GM03348 (cell line): Measurements from ENCODE around the gene ZCWPW1.
"Not testable (repeated sequence)": the region's sequence is repeated elsewhere in the genome, so short reads cannot be mapped to it uniquely, and the experiment has no call there.

Experiments
- DNase-seq: peaks from one replicate; pipeline ENCODE4 v3.0.0; 2012; ENCODE audit warnings: low spot score

The ZCWPW1 gene

DNA sequence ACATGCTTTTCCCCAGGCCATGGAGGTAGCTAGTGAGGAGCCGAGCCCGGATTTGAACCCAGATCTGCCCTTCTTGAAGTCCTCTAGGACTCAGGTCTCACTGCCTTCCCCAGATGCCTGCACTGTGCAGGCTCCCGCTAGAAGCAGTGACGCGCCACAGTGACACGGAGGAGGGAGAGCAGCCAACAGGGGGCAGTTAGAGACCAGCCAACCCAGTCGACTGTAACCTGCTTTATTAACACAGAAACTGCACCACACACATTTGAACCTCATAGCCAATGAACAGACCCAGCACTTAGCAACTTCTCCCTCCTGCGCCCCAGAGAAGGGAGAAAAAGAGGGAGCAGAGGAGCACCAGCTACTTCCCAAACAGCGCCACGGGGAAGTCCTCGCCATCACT is 27.8 kb downstream of the ZCWPW1 start:
- no peak for DNase-seq

DNA sequence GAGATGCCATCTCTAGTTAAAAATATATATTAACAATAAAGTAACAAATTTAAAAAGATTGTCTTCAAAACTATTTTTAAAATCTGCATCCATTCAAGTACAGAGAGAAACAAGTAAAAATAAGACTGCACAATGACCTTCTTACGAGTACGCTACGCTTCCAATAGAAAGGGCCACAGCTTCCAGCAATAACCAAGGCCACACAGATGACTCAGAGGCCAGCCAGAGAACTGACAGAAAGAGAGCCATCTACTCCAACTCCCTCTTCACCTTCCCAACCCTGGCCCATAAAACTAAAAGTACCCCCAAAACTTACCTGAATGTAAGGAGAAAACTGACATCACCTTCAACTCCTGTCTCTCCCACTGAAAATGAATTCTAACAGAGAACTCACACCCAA is 28.5 kb downstream of the ZCWPW1 start:
- no peak for DNase-seq

DNA sequence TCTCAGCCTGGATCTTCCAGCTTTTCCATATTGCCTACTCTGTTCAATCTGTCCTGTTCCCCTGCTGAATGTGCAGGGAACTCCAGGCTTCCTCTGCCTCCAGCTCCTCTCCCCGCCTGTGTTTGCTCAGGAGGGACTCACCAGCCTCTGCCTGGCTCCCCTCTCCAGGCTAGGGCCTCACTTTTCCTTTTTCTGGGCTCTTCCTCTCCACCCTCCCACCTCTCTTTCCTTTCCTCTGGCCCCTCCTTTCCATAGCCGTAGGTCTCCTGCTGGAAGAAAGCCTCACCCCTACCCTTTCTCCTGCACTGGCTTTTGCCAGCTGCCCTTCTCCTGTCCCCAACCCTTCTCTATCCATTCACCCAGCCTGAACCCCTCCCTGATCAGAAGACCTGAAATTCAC is 30.3 kb downstream of the ZCWPW1 start:
- DNase-seq, result no peak

DNA sequence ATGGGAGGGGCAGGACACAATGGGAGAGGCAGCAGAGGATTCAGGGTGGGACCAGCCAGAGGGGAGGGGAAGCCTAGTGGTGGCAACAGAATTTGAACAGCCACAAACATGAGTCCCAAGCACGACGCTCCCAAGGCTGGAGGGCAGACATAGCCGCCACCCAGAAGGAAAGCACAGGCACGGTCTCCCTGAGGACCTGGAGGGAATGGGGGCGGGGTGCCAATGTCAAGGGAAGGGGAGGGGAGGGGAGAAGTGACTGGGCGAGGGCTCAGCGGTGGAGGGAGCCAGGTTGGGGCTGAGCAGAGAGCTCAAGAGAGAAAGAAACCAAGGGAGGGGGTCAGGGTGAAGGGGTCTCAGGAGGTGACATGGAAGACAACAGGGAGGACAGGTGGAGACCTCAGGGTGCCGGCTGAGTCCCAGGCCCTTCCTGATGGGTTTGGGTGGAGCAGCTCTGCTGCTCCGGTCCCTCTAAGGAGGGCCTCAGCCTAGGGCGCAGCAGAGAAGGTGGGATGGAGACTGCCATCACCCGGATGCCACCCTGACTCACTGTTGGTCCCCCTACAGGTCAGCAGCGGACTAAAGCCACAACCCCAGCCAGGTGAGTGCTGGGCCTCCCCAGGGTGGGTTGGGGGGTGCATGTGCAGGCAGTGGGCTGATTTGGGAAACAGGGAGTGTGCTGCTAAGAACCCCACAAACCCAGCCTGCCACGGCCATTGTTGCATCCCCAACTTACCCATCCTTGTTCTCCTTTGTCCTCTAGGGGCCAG is 31.0 kb downstream of the ZCWPW1 start:
- DNase-seq, result no peak

DNA sequence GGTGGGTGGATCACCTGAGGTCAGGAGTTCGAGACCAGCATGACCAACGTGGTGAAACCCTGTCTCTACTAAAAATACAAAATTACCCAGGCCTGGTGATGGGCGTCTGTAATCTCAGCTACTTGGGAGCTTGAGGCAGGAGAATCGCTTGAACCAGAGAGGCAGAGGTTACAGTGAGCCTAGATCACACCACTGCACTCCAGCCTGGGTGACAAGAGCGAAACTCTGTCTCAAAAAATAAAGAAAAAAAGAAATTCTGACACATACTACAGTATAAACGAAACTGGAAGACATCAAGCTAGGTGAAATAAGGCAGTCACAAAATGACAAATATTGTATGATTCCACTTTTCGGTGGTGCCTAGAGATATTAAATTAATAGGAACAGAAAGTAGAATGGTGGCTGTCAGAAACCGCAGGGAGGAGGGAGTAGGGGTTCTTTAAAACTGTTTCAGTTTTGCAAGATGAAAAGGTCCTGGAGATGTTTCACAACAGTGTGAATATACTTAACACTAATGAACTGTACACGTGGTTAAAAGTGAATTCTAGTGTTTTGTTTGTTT is 32.0 kb downstream of the ZCWPW1 start:
- DNase-seq, result no peak

DNA sequence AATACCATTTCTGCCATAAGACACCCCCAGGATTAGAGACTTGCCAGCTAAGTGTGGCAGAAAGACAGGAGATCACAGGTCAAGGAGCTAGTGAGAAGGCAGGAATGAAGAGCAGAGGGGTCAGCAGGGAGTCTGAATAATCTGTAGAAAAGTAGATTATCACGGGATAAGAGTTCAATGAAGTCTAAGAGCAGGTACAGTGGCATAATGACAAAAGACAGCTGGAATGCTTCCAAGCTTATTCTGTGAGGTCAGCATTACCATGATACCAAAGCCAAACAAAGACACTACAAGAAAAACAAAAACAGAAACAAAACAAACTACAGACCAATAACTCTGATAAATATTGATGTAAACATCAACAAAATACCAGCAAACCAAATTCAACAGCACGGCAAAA is 34.4 kb downstream of the ZCWPW1 start:
- no peak for DNase-seq

DNA sequence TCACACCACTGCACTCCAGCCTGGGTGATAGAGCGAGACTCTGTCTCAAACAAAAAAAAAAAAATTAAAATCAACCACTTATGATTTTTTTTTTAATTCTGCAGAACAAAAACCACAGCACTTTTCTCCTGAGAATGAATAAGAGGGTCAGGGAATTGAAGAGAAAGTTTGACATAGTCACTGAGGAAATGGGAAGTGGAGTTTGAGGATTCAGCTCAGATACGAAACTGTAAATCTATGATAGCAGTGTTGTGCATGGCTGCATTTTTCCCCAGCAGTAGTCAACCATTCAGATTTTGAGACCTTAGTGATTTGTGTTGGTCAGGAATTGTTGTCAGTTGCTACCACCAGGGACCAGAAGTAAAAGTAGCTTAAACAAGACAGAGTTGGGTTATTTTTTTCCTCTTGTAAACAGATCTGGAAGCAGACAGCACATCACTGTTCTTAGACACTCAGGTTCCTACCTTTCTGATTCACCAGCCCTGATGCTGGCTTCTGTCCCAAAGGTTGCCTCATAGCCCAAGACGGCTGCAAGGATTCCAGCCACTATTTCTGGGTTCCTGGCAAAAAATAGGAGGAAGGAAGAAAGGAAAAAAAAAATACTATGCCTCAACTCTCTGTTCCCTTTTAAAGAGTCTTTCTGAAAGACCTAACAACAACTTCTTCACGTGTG is 35.1 kb downstream of the ZCWPW1 start:
- DNase-seq, result no peak

DNA sequence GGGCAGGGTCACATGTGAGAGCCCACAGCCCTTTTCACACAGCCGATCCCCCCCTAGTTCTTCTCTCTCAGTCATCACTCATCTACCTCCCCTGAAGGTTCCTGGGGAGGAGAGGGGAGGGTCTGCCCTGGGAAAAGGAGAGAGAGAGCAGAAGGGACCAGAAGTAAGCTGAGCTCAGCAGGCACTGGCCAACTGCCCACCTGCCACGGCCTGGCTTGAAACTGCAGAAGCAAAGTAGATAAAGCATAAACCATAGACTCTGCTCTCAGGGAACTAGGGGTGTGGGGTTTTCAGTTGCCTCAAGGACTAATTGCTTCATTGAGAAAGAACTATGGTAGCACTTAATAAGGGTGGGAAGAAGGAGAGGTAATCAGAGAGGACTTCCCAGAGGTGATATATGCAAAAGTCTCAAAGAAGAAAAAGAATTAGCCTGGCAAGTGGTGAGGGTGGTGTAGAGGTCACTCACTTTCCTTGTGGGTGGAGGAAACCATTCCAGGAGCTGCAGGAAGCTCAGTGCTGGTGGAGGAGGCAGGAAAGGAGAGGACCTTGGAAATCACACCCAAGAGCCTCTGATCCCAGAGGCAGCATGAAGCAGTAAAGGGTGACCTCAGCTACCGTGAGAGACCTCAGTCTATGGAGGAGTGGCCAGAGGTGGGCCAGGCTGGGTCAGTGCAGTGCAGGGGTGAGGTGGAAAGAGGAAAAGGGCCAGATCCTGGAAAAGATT is 38.1 kb downstream of the ZCWPW1 start:
- DNase-seq, result no peak

DNA sequence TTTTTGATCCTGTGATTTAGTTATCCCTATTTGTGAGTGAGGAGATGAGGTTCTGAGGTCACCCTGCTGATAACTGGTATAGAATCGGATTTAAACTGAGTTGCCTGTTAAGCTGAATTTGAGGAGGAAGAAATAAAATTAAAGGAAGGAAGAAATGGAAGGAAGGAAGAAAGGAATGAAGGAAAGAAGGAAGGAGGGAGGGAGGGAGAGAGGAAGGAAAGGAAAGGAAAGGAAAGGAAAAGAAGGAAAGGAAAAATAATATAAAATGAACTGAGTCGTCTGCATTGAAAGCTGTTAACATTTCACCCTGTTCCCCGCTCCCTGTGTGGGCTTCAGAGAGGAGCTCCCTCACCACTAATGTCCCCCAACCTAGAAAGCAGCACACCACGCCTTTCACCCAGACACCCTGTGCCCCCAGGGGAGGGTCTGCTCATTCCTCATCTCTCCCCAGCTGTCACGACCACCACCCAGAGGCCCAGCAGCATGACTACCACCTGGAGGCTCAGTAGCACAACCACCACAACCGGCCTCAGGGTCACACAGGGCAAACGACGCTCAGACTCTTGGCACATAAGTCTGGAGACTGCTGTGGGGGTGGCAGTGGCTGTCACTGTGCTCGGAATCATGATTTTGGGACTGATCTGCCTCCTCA is 38.9 kb downstream of the ZCWPW1 start:
- DNase-seq, result no peak

DNA sequence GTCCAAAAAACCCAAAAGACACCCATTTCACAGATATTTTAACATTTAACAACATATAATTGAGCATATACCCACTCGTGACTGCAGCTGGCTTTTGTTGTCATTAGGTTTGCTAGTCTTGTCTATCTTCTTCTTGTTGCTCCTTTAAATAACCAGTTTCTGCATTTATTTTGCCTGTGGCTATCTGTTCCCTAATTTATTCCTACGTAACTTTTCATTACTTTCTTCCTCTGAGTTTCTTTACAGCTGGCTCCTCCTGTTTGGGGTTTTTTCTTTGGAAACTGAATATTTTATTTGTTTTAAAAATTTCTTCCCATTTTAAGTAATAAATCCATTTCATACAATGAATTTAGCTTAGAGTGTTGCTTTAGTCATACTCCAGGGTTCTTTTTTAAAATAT is 40.8 kb downstream of the ZCWPW1 start:
- DNase-seq, result no peak

DNA sequence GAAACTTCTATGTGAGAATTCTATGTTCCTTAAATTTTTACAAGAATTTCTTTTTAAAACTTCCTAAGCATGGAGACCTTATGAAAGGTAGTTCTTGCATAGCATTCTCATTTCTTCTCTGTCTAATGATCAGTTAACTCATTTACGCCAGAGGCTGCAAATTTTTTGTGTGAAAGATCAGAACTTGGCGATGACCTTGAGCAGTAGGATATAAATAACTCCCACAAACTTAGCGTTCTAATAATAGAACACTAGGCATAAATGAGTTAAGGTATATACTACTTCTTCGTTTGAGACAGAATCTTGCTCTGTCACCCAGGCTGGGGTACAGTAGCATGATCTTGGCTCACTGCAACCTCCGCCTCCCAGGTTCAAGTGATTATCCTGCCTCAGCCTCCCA is 41.6 kb downstream of the ZCWPW1 start:
- DNase-seq, result no peak

DNA sequence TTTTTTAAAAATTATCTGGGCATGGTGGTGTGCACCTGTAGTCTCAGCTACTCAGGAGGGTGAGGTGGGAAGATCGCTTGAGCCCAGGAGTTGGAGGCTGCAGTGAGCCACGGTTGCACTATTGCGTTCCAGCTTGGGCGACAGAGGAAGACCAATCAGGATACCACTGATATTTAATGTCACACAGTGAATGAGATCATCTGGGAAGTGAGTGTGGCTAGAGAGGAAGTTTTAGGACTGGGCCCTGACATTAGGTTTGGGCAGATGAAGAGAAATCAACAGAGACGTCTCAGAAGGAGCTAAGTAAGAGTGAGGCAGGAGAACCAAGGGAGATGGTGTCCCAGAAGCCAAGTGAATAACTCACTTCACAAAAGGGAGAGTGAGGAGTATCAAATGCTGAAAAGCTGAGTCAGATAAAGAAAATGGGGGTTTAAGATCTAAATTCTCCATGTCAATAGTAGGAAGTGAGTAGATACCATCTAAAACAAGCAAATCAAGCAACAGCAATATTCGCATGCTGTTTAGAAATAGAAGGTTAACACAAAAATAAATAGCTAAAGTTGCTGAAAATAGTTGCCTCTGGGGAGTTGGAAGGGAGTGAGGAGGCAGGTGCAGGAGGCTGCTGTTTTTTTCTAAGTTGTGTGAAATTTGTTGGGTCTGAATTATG is 43.7 kb downstream of the ZCWPW1 start:
- no peak for DNase-seq

DNA sequence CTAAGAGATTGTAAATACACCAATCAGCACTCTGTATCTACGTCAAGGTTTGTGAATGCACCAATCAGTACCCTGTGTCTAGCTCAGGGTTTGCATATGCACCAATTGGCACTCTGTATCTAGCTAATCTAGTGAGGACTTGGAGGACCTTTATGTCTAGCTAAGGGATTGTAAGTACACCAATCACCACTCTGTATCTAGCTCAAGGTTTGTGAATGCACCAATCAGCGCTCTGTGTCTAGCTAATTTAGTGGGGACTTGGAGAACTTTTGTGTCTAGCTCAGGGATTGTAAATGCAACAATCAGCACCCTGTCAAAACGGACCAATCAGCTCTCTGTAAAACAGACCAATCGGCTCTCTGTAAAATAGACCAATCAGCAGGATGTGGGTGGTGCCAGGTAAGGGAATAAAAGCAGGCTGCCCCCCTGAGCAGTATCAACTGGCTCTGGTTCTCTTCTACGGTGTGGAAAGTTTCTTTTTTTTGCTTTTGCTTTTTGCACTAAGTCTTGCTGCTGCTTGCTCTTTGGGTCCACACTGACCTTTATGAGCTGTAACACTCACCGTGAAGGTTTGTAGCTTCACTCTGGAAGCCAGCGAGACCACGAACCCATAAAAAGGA is 46.2 kb downstream of the ZCWPW1 start:
- DNase-seq, result not testable (repeated sequence)

DNA sequence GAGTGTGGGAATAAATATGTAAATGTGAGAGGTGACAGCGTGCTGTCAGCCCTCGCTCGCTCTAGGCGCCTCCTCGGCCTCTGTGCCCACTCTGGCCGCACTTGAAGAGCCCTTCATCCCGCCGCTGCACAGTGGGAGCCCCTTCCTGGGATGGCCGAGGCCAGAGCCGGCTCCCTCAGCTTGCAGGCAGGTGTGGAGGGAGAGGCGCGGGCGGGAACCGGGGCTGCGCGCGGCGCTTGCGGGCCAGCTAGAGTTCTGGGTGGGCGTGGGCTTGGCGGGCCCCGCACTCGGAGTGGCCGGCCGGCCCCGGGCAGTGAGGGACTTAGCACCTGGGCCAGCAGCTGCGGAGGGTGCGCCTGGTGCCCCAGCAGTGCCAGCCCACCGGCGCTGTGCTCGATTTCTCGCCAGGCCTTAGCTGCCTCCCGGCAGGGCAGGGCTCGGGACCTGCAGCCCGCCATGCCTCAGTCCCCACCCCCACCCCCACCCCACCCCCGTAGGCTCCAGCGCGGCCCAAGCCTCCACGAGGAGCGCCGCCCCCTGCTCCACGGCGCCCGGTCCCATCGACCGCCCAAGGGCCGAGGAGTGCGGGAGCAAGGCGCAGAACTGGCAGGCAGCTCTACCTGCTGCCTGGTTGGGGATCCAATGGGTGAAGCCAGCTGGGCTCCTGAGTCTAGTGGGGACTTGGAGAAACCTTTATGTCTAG is 46.8 kb downstream of the ZCWPW1 start:
- not testable (repeated sequence) for DNase-seq

DNA sequence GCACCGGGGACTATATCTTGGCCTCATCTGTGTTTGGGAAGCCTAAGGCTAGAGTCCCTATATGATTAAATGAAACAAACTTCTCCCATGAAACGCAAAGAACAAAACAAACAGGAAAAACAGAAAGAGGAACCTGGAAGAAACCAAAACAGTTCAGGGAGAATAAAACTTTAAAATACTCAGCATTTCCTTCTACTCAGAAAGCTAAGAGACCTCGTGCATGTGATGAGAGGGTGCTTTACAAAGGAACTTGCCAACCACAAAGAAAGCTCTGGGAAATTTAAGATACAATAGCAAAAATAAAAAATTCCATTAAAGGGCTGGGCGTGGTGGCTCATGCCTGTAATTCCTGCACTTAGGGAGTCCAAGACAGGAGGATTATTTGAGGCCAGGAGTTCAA is 48.3 kb downstream of the ZCWPW1 start:
- DNase-seq, result no peak

DNA sequence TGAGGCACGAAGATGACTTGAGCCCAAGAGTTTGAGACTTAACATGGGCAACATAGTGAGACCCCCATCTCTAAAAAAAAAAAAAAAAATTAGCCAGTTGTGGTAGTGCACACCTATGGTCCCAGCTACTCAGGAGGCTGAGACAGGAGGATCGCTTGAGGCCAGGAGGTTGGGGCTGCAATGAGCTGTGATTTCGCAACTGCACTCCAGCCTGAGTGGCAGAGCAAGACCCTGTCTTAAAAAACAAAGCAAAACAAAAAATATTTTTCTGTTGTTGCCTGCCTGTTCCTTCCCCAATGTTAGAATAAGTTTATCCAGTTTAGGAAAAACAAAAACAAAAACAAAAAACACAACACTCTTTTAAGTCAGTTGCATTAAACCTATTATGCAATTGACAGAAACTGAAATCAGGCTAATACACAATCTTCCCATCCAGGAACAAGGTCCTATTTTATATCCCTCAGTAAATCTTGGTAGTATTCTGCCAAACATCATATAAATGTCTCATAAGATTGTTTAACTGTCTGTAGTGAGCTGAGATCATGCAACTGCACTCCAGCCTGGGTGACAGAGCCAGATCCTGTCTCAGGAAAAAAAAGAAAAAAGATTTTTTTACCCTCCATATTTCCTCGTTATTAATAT is 50.3 kb downstream of the ZCWPW1 start:
- DNase-seq, result no peak

DNA sequence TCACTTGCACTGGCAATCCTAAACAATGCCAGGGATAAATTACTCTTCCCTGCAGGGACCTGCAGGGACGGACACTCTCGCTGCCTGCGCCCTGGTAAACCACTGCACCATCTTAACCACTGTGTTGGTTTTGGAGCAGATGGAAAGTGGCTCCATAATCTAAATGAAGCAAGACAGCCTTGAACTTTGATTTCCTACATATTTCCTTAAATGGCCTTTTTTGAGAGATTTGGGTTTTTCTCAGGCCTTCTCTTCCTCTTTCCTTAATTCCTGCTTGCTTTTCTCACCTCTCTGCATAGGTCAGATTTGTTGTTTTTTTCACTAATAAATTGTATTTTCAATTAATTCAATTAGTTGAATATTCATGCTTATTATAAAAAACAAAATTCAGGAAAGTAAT is 52.4 kb downstream of the ZCWPW1 start:
- no peak for DNase-seq

DNA sequence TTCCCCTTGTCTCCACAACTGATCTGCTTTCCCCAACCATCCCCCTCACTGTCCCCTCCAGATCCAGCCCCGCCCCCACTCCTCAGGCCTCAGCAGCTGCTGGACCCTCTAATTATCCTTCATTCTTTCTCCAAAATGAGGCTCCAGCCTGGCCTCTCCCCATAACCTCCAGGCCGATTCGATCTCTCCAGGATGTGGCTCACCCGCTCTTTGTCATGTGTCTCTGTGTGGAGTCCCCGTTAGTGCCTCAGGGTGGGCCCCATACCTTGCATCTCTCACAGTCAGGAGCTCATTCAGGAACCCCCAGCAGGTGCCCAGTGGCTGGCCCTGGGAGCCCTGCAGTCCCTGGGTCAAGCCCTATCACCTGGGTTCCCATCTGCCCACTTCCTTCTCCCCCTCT is 53.9 kb downstream of the ZCWPW1 start:
- DNase-seq, result no peak

DNA sequence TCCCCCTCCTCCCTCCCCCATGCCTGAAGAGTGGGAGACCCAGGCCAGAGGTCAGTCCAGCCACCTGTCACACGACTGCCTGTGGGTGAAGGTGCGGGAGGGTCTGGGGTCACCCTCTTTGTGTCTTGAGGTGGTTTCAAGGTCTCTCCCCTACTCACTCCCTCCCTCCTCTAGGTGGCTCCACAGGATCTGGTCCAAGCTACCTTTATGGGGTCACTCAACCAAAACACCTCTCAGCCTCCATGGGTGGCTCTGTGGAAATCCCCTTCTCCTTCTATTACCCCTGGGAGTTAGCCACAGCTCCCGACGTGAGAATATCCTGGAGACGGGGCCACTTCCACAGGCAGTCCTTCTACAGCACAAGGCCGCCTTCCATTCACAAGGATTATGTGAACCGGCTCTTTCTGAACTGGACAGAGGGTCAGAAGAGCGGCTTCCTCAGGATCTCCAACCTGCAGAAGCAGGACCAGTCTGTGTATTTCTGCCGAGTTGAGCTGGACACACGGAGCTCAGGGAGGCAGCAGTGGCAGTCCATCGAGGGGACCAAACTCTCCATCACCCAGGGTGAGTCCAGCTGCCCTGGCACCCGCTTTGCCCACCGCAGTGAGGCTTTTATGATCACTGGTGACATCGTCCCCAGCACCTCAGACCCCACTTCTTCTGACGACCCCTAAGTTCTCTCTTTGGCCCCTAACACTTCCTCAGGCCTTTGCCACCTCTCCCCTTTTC is 54.5 kb downstream of the ZCWPW1 start:
- DNase-seq, result not testable (repeated sequence)
